Measurements from ENCODE around the gene PRCP. TPM values are rescaled to one million over a fixed set of nuclear protein-coding genes. Genes with fewer than 3 reads are reported as not detected.

The PRCP gene
- total and polyA plus RNA-seq, 4 donors: 27.3 to 55.2 (median 41.2) TPM

DNA sequence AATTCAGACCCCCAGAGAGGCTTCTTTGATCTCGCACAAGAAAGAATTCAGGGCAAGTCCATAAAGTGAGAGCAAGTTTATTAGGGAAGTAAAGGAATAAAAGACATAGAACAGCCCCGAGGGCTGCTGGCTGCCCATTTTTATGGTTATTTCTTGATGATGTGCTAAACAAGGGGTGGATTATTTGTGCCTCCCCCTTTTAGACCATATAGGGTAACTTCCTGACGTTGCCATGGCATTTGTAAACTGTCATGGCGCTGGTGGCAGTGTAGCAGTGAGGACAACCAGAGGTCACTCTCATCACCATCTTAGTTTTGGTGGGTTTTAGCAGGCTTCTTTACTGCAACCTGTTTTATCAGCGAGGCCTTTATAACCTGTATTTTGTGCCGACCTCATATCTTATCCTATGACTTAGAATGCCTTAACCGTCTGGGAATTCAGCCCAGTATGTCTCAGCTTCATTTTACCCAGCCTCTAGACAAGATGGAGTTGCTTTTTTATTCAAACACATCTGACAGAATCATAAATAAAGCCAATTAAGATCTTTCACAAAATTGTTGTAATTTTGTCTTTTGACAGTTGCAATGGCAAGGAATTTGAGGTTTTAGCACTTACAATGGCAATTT lies 8.9 kb upstream of the PRCP start:
- DNase-seq (ENCODE audit: low spot score): no peak
- 81% methylated on average over 7 of the region's 7 CpGs for WGBS
- no peak for TF ChIP-seq FOXA2 (IDR thresholded peaks at IDR 0.05)
- no peaks in the 10 kb centered on the region for H3K4me1 ChIP-seq (ENCODE audit: control insufficient read depth in 4 of 4, insufficient read depth in 4 of 4, low read length in 3 of 4)
- no peaks in the 10 kb centered on the region for H3K27me3 ChIP-seq (ENCODE audit: control insufficient read depth in 4 of 4, insufficient read depth in 4 of 4, low read length in 3 of 4)
- no peaks in the 10 kb centered on the region for H3K36me3 ChIP-seq (ENCODE audit: control insufficient read depth in 4 of 4, insufficient read depth in 3 of 4, low read depth in 1 of 4, low read length in 3 of 4)
- no peak overlapping the region for H3K9ac ChIP-seq (ENCODE audit: low read depth in 1 of 2, low read length in 2 of 2)
- H3K9me3 ChIP-seq (ENCODE audit: control insufficient read depth in 4 of 4, low read length in 3 of 4): no peaks in the 10 kb centered on the region
- no peak overlapping the region for H3K27ac ChIP-seq (ENCODE audit: low read depth in 1 of 2, low read length in 2 of 2)
- H3K4me3 ChIP-seq (ENCODE audit: low read depth in 1 of 3, low read length in 3 of 3): no peak overlapping the region

DNA sequence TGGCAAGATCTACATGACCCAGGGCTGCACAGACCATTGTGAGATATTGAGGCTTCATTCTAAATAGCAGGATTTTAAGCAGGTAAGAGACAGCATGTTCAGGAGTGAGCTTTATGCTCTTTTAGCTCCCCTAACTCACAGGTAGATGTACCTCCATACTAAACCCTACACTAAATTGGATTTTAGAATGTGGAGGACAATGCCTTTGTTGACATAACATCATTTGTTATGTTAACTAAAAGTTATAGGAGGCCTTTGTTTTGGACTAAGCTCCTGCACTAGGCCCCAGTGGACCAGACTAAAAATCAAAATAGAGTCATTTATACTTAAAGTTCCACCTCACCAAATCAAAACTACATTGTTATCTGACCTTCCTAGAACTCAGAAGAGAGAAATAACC lies 8.1 kb upstream of the PRCP start:
- H3K36me3 ChIP-seq (ENCODE audit: control insufficient read depth in 4 of 4, insufficient read depth in 3 of 4, low read depth in 1 of 4, low read length in 3 of 4): no peaks in the 10 kb centered on the region
- TF ChIP-seq HNF4G (IDR thresholded peaks at IDR 0.05): no peak
- TF ChIP-seq FOXA1 (IDR thresholded peaks at IDR 0.05): no peak
- no peak for TF ChIP-seq GABPA (IDR thresholded peaks at IDR 0.05 in 1 of 2, conservative IDR thresholded peaks at IDR 0.05 in 1 of 2)
- TF ChIP-seq HNF4A (conservative IDR thresholded peaks at IDR 0.05): no peak
- TF ChIP-seq, protein P1, sequence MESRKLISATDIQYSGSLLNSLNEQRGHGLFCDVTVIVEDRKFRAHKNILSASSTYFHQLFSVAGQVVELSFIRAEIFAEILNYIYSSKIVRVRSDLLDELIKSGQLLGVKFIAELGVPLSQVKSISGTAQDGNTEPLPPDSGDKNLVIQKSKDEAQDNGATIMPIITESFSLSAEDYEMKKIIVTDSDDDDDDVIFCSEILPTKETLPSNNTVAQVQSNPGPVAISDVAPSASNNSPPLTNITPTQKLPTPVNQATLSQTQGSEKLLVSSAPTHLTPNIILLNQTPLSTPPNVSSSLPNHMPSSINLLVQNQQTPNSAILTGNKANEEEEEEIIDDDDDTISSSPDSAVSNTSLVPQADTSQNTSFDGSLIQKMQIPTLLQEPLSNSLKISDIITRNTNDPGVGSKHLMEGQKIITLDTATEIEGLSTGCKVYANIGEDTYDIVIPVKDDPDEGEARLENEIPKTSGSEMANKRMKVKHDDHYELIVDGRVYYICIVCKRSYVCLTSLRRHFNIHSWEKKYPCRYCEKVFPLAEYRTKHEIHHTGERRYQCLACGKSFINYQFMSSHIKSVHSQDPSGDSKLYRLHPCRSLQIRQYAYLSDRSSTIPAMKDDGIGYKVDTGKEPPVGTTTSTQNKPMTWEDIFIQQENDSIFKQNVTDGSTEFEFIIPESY (IDR thresholded peaks at IDR 0.05): no peak
- no peaks in the 10 kb centered on the region for H3K4me1 ChIP-seq (ENCODE audit: control insufficient read depth in 4 of 4, insufficient read depth in 4 of 4, low read length in 3 of 4)
- no peak for DNase-seq (ENCODE audit: low spot score)
- H3K4me3 ChIP-seq (ENCODE audit: low read depth in 1 of 3, low read length in 3 of 3): no peak overlapping the region
- H3K27me3 ChIP-seq (ENCODE audit: control insufficient read depth in 4 of 4, insufficient read depth in 4 of 4, low read length in 3 of 4): no peaks in the 10 kb centered on the region
- no peak overlapping the region for H3K9ac ChIP-seq (ENCODE audit: low read depth in 1 of 2, low read length in 2 of 2)
- no peak overlapping the region for H3K27ac ChIP-seq (ENCODE audit: low read depth in 1 of 2, low read length in 2 of 2)
- H3K9me3 ChIP-seq (ENCODE audit: control insufficient read depth in 4 of 4, low read length in 3 of 4): no peaks in the 10 kb centered on the region

DNA sequence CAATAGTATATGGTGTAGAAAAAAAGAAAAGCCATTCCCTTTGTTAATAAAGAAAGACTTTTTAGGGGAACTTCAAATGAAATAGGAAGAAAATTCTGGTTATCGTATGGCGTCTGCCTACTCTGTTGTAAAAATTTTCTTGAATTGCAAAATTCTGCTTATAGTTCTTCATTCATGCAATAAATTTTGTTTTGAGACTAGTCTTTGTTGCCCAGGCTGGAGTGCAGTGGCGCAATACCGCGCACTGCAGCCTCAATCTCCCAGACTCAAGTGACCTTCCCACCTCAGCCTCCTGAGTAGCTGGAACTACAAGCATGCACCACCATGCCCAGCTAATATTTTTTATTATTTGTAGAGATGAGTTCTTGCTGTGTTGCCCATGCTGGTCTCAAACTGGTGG lies 7.1 kb upstream of the PRCP start:
- Histone ChIP-seq H3K27ac (ENCODE audit: low read depth in 1 of 2, low read length in 2 of 2) (no peak overlapping the region), H3K4me1 (ENCODE audit: control insufficient read depth in 4 of 4, insufficient read depth in 4 of 4, low read length in 3 of 4) (no peaks in the 10 kb centered on the region), H3K9ac (ENCODE audit: low read depth in 1 of 2, low read length in 2 of 2) (no peak overlapping the region), H3K4me3 (ENCODE audit: low read depth in 1 of 3, low read length in 3 of 3) (no peak overlapping the region), H3K9me3 (ENCODE audit: control insufficient read depth in 4 of 4, low read length in 3 of 4) (no peaks in the 10 kb centered on the region), H3K36me3 (ENCODE audit: control insufficient read depth in 4 of 4, insufficient read depth in 3 of 4, low read depth in 1 of 4, low read length in 3 of 4) (no peaks in the 10 kb centered on the region), H3K27me3 (ENCODE audit: control insufficient read depth in 4 of 4, insufficient read depth in 4 of 4, low read length in 3 of 4) (no peaks in the 10 kb centered on the region)
- no peak for DNase-seq (ENCODE audit: low spot score)
- WGBS: 88% methylated on average over 5 of the region's 5 CpGs
- TF ChIP-seq, protein P2, sequence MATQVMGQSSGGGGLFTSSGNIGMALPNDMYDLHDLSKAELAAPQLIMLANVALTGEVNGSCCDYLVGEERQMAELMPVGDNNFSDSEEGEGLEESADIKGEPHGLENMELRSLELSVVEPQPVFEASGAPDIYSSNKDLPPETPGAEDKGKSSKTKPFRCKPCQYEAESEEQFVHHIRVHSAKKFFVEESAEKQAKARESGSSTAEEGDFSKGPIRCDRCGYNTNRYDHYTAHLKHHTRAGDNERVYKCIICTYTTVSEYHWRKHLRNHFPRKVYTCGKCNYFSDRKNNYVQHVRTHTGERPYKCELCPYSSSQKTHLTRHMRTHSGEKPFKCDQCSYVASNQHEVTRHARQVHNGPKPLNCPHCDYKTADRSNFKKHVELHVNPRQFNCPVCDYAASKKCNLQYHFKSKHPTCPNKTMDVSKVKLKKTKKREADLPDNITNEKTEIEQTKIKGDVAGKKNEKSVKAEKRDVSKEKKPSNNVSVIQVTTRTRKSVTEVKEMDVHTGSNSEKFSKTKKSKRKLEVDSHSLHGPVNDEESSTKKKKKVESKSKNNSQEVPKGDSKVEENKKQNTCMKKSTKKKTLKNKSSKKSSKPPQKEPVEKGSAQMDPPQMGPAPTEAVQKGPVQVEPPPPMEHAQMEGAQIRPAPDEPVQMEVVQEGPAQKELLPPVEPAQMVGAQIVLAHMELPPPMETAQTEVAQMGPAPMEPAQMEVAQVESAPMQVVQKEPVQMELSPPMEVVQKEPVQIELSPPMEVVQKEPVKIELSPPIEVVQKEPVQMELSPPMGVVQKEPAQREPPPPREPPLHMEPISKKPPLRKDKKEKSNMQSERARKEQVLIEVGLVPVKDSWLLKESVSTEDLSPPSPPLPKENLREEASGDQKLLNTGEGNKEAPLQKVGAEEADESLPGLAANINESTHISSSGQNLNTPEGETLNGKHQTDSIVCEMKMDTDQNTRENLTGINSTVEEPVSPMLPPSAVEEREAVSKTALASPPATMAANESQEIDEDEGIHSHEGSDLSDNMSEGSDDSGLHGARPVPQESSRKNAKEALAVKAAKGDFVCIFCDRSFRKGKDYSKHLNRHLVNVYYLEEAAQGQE (IDR thresholded peaks at IDR 0.05): no peak
- TF ChIP-seq FOXA2 (IDR thresholded peaks at IDR 0.05) (no peak), HNF4G (IDR thresholded peaks at IDR 0.05) (no peak), JUND (IDR thresholded peaks at IDR 0.05) (no peak), RXRA (IDR thresholded peaks at IDR 0.05) (no peak), NR2F2 (IDR thresholded peaks at IDR 0.05) (no peak), SP1 (IDR thresholded peaks at IDR 0.05) (no peak), HNF4A (conservative IDR thresholded peaks at IDR 0.05) (no peak), FOXA1 (IDR thresholded peaks at IDR 0.05) (no peak), TAF1 (conservative IDR thresholded peaks at IDR 0.05) (no peak)
- TF ChIP-seq, protein P3, sequence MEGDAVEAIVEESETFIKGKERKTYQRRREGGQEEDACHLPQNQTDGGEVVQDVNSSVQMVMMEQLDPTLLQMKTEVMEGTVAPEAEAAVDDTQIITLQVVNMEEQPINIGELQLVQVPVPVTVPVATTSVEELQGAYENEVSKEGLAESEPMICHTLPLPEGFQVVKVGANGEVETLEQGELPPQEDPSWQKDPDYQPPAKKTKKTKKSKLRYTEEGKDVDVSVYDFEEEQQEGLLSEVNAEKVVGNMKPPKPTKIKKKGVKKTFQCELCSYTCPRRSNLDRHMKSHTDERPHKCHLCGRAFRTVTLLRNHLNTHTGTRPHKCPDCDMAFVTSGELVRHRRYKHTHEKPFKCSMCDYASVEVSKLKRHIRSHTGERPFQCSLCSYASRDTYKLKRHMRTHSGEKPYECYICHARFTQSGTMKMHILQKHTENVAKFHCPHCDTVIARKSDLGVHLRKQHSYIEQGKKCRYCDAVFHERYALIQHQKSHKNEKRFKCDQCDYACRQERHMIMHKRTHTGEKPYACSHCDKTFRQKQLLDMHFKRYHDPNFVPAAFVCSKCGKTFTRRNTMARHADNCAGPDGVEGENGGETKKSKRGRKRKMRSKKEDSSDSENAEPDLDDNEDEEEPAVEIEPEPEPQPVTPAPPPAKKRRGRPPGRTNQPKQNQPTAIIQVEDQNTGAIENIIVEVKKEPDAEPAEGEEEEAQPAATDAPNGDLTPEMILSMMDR (IDR thresholded peaks at IDR 0.05; ENCODE audit: low read depth, low read length, missing input control): no peak
- TF ChIP-seq, protein P4, sequence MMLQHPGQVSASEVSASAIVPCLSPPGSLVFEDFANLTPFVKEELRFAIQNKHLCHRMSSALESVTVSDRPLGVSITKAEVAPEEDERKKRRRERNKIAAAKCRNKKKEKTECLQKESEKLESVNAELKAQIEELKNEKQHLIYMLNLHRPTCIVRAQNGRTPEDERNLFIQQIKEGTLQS (IDR thresholded peaks at IDR 0.05): no peak
